Endothelial cell of umbilical vein (primary cell): ENCODE results near the gene AMZ1.

Experiments used
- CTCF ChIP-seq, 2 donors: IDR thresholded peaks; 1 replicate in 1 of 2; 2 replicates in 1 of 2; pipeline ENCODE4 v1.5.1; 2011; ENCODE audit warnings: low read length in 2 of 2, mild to moderate bottlenecking in 2 of 2, moderate library complexity in 2 of 2, control low read depth in 1 of 2, inconsistent platforms in 1 of 2, low read depth in 1 of 2; ENCODE audit not compliant: insufficient read depth in 1 of 2; ENCODE audit errors: extremely low read depth in 1 of 2
- EZH2 ChIP-seq: IDR thresholded peaks from 2 replicates; pipeline ENCODE4 v1.6.1; 2012; ENCODE audit warnings: borderline replicate concordance, low read depth, mild to moderate bottlenecking, moderate library complexity, low read length, inconsistent platforms; ENCODE audit not compliant: severe bottlenecking
- JUN ChIP-seq: IDR thresholded peaks from 2 replicates; pipeline ENCODE4 v1.6.1; 2011; ENCODE audit warnings: borderline replicate concordance, low read depth; ENCODE audit not compliant: insufficient read length, insufficient read depth
- MAX ChIP-seq: IDR thresholded peaks from 2 replicates; pipeline ENCODE4 v1.6.1; 2011; ENCODE audit not compliant: insufficient read depth, insufficient read length
- MYC ChIP-seq: IDR thresholded peaks from one replicate; pipeline ENCODE4 v1.6.1; 2011; ENCODE audit warnings: mild to moderate bottlenecking, low read depth, low read length
- POLR2A ChIP-seq: IDR thresholded peaks from 2 replicates; pipeline ENCODE4 v1.6.1; 2012; ENCODE audit warnings: low read depth, mild to moderate bottlenecking, control low read depth, low read length
- POLR2AphosphoS5 ChIP-seq: IDR thresholded peaks from 2 replicates; pipeline ENCODE4 v1.6.1; 2012; ENCODE audit warnings: low read depth, mild to moderate bottlenecking, control low read depth, low read length, moderate library complexity; ENCODE audit not compliant: insufficient read depth

GRCh38 chr7:2761801-2762497, 73.9 kb downstream of the AMZ1 start:
- no peak for TF ChIP-seq CTCF (IDR thresholded peaks at IDR 0.05; ENCODE audit: extremely low read depth in 1 of 2, insufficient read depth in 1 of 2, low read depth in 1 of 2, low read length in 2 of 2)
- no peak for TF ChIP-seq JUN
- no peak for TF ChIP-seq EZH2
- TF ChIP-seq POLR2A = no peak
- no peak for TF ChIP-seq POLR2AphosphoS5
- no peak for TF ChIP-seq MAX
- TF ChIP-seq MYC = no peak
